ENCODE measurements around the gene C19orf67.
"Not testable (repeated sequence)": the region's sequence is repeated elsewhere in the genome, so short reads cannot be mapped to it uniquely, and the experiment has no call there.

Gene C19orf67

GRCh38 chr19:14058182-14059092, 27.1 kb downstream of the C19orf67 start:
- DNase-seq (ENCODE audit: low read depth in 3 of 3, low spot score in 1 of 3) = no peak

GRCh38 chr19:14056741-14057356, 28.7 kb downstream of the C19orf67 start:
- no peak for DNase-seq (ENCODE audit: low read depth in 3 of 3, low spot score in 1 of 3)

GRCh38 chr19:14056069-14056666, 29.4 kb downstream of the C19orf67 start:
- no peak for DNase-seq (ENCODE audit: low read depth in 3 of 3, low spot score in 1 of 3)

- DNase-seq (ENCODE audit: low read depth in 3 of 3, low spot score in 1 of 3) = no peak
Measured at GRCh38 chr19:14055396-14055795, 30.2 kb downstream of the C19orf67 start.

GRCh38 chr19:14054721-14055120, 30.9 kb downstream of the C19orf67 start:
- DNase-seq (ENCODE audit: low read depth in 3 of 3, low spot score in 1 of 3) = no peak

- no peak for DNase-seq (ENCODE audit: low read depth in 3 of 3, low spot score in 1 of 3)
Measured at GRCh38 chr19:14054099-14054498, 31.5 kb downstream of the C19orf67 start.

GRCh38 chr19:14053500-14053899, 32.1 kb downstream of the C19orf67 start:
- no peak for DNase-seq (ENCODE audit: low read depth in 3 of 3, low spot score in 1 of 3)

- DNase-seq (ENCODE audit: low read depth in 3 of 3, low spot score in 1 of 3) = no peak
Measured at GRCh38 chr19:14053032-14053431, 32.6 kb downstream of the C19orf67 start.

- no peak for DNase-seq (ENCODE audit: low read depth in 3 of 3, low spot score in 1 of 3)
Measured at GRCh38 chr19:14052470-14052869, 33.1 kb downstream of the C19orf67 start.

- DNase-seq (ENCODE audit: low read depth in 3 of 3, low spot score in 1 of 3) = no peak
Measured at GRCh38 chr19:14051980-14052379, 33.6 kb downstream of the C19orf67 start.

- DNase-seq (ENCODE audit: low read depth in 3 of 3, low spot score in 1 of 3) = not testable (repeated sequence)
Measured at GRCh38 chr19:14050961-14051360, 34.6 kb downstream of the C19orf67 start.

- no peak for DNase-seq (ENCODE audit: low read depth in 3 of 3, low spot score in 1 of 3)
Measured at GRCh38 chr19:14050512-14050911, 35.1 kb downstream of the C19orf67 start.

- peak; percentile 31 to 79 (median 61) for DNase-seq (ENCODE audit: low read depth in 3 of 3, low spot score in 1 of 3)
Measured at GRCh38 chr19:14048443-14049153, 37.0 kb downstream of the C19orf67 start.

GRCh38 chr19:14047866-14048265, 37.7 kb downstream of the C19orf67 start:
- DNase-seq (ENCODE audit: low read depth in 3 of 3, low spot score in 1 of 3) = not testable (repeated sequence)

GRCh38 chr19:14042659-14043608, 42.6 kb downstream of the C19orf67 start:
- peak in 1 of 3 donors; percentile 7 for DNase-seq (ENCODE audit: low read depth in 3 of 3, low spot score in 1 of 3)

GRCh38 chr19:14039181-14039580, 46.4 kb downstream of the C19orf67 start:
- DNase-seq (ENCODE audit: low read depth in 3 of 3, low spot score in 1 of 3) = no peak

GRCh38 chr19:14035706-14036105, 49.9 kb downstream of the C19orf67 start:
- no peak for DNase-seq (ENCODE audit: low read depth in 3 of 3, low spot score in 1 of 3)

- not testable (repeated sequence) for DNase-seq (ENCODE audit: low read depth in 3 of 3, low spot score in 1 of 3)
Measured at GRCh38 chr19:14035159-14035558, 50.4 kb downstream of the C19orf67 start.

GRCh38 chr19:14033946-14034345, 51.6 kb downstream of the C19orf67 start:
- DNase-seq (ENCODE audit: low read depth in 3 of 3, low spot score in 1 of 3) = no peak
